ENCODE results near the gene DSCAM.

- TF ChIP-seq ATF1 (CRISPR knock-in tag; IDR thresholded peaks at IDR 0.05) (no peak), CTCF (IDR thresholded peaks at IDR 0.05) (no peak), NFE2L1 (CRISPR knock-in tag; IDR thresholded peaks at IDR 0.05) (no peak)
Observed at GRCh38 chr21:40018871-40019475, 828.0 kb downstream of the DSCAM start.
